Right lobe of liver (tissue), 4 donors: ENCODE measurements around the gene SV2B.

ENCODE experiments used
- POLR2A ChIP-seq: fragments of 450-650 bp; IDR thresholded peaks from one replicate; pipeline ENCODE4 v1.6.1; 2017; ENCODE audit warnings: antibody characterized with exemption, mild to moderate bottlenecking
- TF ChIP-seq, protein P1 (sequence below), 4 donors: fragments of 200-600 bp in 3 of 4; fragments of 450-650 bp in 1 of 4; IDR thresholded peaks; one replicate each; pipeline versions ENCODE4 v1.5.1 to v1.8.0; 2016 to 2022; ENCODE audit warnings: antibody characterized with exemption in 4 of 4, mild to moderate bottlenecking in 2 of 4
- donor health status: DM: no; HTN: no; CAD: no.
- donor health status: DM: no; HTN: no; CAD: no.
- donor health status: DM: no; HTN: yes; CAD: no.

DNA sequence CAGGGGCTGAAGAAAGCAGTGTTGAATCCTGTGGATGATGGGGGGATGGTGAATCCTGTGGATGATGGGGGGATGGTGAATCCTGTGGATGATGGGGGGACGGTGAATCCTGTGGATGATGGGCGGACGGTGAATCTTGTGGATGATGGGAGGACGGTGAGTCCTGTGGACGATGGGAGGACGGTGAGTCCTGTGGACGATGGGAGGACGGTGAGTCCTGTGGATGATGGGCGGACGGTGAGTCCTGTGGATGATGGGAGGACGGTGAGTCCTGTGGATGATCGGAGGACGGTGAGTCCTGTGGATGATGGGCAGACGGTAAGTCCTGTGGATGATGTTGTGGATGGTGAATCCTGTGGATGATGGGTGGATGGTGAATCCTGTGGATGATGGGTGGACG, 170.7 kb downstream of the SV2B start:
- no peak for TF ChIP-seq POLR2A
- TF ChIP-seq, protein P1, sequence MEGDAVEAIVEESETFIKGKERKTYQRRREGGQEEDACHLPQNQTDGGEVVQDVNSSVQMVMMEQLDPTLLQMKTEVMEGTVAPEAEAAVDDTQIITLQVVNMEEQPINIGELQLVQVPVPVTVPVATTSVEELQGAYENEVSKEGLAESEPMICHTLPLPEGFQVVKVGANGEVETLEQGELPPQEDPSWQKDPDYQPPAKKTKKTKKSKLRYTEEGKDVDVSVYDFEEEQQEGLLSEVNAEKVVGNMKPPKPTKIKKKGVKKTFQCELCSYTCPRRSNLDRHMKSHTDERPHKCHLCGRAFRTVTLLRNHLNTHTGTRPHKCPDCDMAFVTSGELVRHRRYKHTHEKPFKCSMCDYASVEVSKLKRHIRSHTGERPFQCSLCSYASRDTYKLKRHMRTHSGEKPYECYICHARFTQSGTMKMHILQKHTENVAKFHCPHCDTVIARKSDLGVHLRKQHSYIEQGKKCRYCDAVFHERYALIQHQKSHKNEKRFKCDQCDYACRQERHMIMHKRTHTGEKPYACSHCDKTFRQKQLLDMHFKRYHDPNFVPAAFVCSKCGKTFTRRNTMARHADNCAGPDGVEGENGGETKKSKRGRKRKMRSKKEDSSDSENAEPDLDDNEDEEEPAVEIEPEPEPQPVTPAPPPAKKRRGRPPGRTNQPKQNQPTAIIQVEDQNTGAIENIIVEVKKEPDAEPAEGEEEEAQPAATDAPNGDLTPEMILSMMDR (IDR thresholded peaks at IDR 0.05) = no peak
